Heart right ventricle (tissue), 16 donors: Measurements from ENCODE around the gene FMNL3. TPM values are rescaled to one million over a fixed set of nuclear protein-coding genes. Genes with fewer than 3 reads are reported as not detected.
A peak's percentile ranks its signal among the peaks of the same experiment; 100 is the strongest.

Experiments
- ATAC-seq, 8 donors: fragments of 200-7000 bp; cut with Tn5 transposase; one replicate each; pipeline ENCODE4 v1.9.1; 2020; ENCODE audit warnings: mild to moderate bottlenecking in 8 of 8, moderate library complexity in 8 of 8, moderate number of reproducible peaks in 1 of 8
- DNase-seq, 2 donors: peaks; one replicate each; pipeline ENCODE4 v3.0.0-alpha.2; 2020
- H3K27ac ChIP-seq, 10 donors: fragments of 200-600 bp; sonication (generic) in 2 of 10; one replicate each; pipeline versions ENCODE4 v1.5.0 to v1.8.0; 2020 to 2022; ENCODE audit warnings: mild to moderate bottlenecking in 3 of 10
- H3K27me3 ChIP-seq, 7 donors: fragments of 200-600 bp; one replicate each; pipeline ENCODE4 v1.8.0; 2021 to 2022; ENCODE audit warnings: mild to moderate bottlenecking in 2 of 7
- H3K36me3 ChIP-seq, 9 donors: fragments of 200-600 bp; sonication (generic) in 1 of 9; one replicate each; pipeline versions ENCODE4 v1.5.0 to v1.8.0; 2020 to 2022; ENCODE audit warnings: mild to moderate bottlenecking in 2 of 9
- H3K4me1 ChIP-seq, 9 donors: fragments of 200-600 bp; sonication (generic) in 1 of 9; one replicate each; pipeline versions ENCODE4 v1.5.0 to v1.8.0; 2020 to 2022; ENCODE audit warnings: mild to moderate bottlenecking in 4 of 9
- H3K4me3 ChIP-seq, 10 donors: fragments of 200-600 bp; sonication (generic) in 2 of 10; one replicate each; pipeline versions ENCODE4 v1.5.0 to v1.8.0; 2020 to 2022; ENCODE audit warnings: mild to moderate bottlenecking in 7 of 10, moderate library complexity in 2 of 10
- H3K9me3 ChIP-seq, 11 donors: fragments of 200-600 bp in 10 of 11; sonication (generic) in 2 of 11; one replicate each; pipeline versions ENCODE4 v1.5.0 to v1.8.0; 2013 to 2022; ENCODE audit warnings: mild to moderate bottlenecking in 2 of 11, control low read depth in 1 of 11, moderate library complexity in 1 of 11
- WGBS, 2 donors: extraction: QIAGEN DNeasy Blood & Tissue Kit; methylation state at CpG; one replicate each; pipeline ENCODE4 v1.1.7; 2013; ENCODE audit warnings: inconsistent platforms in 1 of 2; 5-methylcytosine and 5-hydroxymethylcytosine counted together
- intact Hi-C, 10 donors: fragments of 100-400 bp; cut with DNase I; formaldehyde crosslinking; loops; one replicate each; pipeline versions ENCODE4 v1.11.1 to v1.14.2; 2022
- polyA plus RNA-seq, 2 donors: library from polyadenylated mRNA; stranded (reverse); fragments of 200-250 nt; gene quantifications; one replicate each; pipeline ENCODE4 v1.2.3, GENCODE V29; 2013
- total RNA-seq, 10 donors: library from RNA; stranded (reverse); fragmentation: NEBNext Ultra II Directional in 3 of 10; extraction: Animal tissue kit (Norgen Biotek cat#: 25700) in 3 of 10; gene quantifications; one replicate each; pipeline versions ENCODE4 v1.2.1 to v1.2.4, GENCODE V29; 2021 to 2023
- TF ChIP-seq, protein P1 (sequence below), 9 donors: fragments of 200-600 bp; sonication (generic) in 2 of 9; IDR thresholded peaks; one replicate each; pipeline versions ENCODE4 v1.5.0 to v1.8.0; 2021 to 2022; ENCODE audit warnings: antibody characterized with exemption in 9 of 9, mild to moderate bottlenecking in 5 of 9, moderate library complexity in 1 of 9
- donor health status: Arrhythmogenic right ventricular cardiomyopathy.
- donor health status: ischemic (EF 13 %, LVEDD 7.1; RV severe dilation, severe dysfunction).
- donor health status: healthy with polysubstance abuse.
- donor health status: DM: no; HTN: yes; CAD: no.
- donor health status: DM: no; HTN: no; CAD: no.
- donor health status: ischemic (EF 25% LVEDD 6.9; RV normal size, moderate dysfunction).
- donor health status: ischemic (EF 25% LVEDD 5.7; RV mildly dilated, moderate dysfunction).
- donor health status: healthy.
- donor health status: DM: yes; HTN: yes; CAD: no.
- donor health status: Ischemic cardiomyopathy.
- donor health status: ischemic (EF 35%, LVEDD 5.7; RV mildly dilated, moderate dysfunction).
- donor health status: nonischemic (EF 11% LVEDD 7.7; RV severe dilation, severe dysfunction).
- donor health status: DM: yes; HTN: yes; CAD: no.
- donor health status: PGD.
- donor health status: ischemic (EF 29% LVEDD 5.4; RV normal size, mild dysfunction).
- donor health status: nonischemic (EF 23%, LVEDD 6.1; RV moderate dilation, normal function).

FMNL3 gene
- total and polyA plus RNA-seq, 12 donors = 5.7 to 19.6 (median 11.3) TPM

DNA sequence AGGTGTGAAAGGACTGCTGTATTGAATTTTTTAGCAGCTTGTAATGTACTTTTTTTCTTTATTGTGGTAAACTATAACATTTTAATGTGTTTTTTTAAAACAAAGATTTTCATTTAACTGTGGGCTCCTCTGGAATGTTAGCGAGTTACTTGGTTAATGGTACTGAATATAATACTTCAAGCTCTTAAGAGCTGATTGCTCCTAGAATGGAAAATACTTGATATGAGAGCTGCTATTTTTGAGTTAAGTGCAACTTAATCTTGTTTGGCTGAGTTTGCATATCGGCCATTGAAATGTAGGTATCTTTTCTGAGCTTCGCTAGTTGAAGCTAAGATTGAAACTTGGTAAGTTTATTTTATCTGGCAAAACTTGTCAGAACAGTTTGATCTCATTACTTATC is 41.6 kb upstream of the FMNL3 start:
- 28 to 39% methylated on average over 3 of the region's 3 CpGs for WGBS, 2 donors
- H3K27me3 ChIP-seq = no peaks in the 10 kb centered on the region
- H3K4me1 ChIP-seq = peaks cover 8 to 100% (median 100%) of the 10 kb centered on the region in 9 donors
- ATAC-seq (peak in 2 of 8 donors; percentile 39 to 43), DNase-seq (no peak)
- H3K9me3 ChIP-seq = no peaks in the 10 kb centered on the region
- H3K27ac ChIP-seq = peak overlapping the region in 7 of 10 donors; percentile 17 to 70 (median 51)
- intact Hi-C loops = no loop called here
- H3K36me3 ChIP-seq = peaks cover 0 to 70% (median 14%) of the 10 kb centered on the region in 9 donors
- H3K4me3 ChIP-seq = no peak overlapping the region
- TF ChIP-seq, protein P1, sequence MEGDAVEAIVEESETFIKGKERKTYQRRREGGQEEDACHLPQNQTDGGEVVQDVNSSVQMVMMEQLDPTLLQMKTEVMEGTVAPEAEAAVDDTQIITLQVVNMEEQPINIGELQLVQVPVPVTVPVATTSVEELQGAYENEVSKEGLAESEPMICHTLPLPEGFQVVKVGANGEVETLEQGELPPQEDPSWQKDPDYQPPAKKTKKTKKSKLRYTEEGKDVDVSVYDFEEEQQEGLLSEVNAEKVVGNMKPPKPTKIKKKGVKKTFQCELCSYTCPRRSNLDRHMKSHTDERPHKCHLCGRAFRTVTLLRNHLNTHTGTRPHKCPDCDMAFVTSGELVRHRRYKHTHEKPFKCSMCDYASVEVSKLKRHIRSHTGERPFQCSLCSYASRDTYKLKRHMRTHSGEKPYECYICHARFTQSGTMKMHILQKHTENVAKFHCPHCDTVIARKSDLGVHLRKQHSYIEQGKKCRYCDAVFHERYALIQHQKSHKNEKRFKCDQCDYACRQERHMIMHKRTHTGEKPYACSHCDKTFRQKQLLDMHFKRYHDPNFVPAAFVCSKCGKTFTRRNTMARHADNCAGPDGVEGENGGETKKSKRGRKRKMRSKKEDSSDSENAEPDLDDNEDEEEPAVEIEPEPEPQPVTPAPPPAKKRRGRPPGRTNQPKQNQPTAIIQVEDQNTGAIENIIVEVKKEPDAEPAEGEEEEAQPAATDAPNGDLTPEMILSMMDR (IDR thresholded peaks at IDR 0.05) = no peak

DNA sequence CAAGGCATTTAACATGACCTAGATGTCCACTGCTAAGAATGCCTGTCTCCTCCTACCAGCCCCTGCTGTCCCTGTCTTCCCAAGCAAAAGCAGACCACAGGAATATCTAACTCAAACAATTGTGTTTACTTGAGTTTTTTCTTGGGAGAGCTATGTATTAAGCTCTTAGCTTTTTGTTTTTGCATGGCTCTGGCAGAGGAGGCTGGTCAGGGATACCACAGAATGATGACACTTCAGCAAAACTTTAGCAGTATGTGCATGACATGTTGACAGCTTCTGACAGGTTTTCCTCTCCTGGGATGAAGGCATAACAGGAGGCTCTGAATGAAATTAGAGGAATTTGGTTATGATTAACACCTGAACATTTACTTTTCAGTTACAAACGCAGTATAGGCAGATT is 41.1 kb upstream of the FMNL3 start:
- H3K9me3 ChIP-seq = no peaks in the 10 kb centered on the region
- intact Hi-C loops = no loop called here
- peak overlapping the region in 7 of 10 donors; percentile 17 to 70 (median 51) for H3K27ac ChIP-seq
- H3K27me3 ChIP-seq = no peaks in the 10 kb centered on the region
- H3K4me3 ChIP-seq = no peak overlapping the region
- ATAC-seq (peak in 2 of 8 donors; percentile 19 to 21), DNase-seq (no peak)
- TF ChIP-seq, protein P1 (IDR thresholded peaks at IDR 0.05) = no peak
- peaks cover 10 to 100% (median 100%) of the 10 kb centered on the region in 9 donors for H3K4me1 ChIP-seq
- 33 to 37% methylated on average over 1 of the region's 1 CpG for WGBS, 2 donors
- H3K36me3 ChIP-seq = peaks cover 0 to 68% (median 9%) of the 10 kb centered on the region in 9 donors

DNA sequence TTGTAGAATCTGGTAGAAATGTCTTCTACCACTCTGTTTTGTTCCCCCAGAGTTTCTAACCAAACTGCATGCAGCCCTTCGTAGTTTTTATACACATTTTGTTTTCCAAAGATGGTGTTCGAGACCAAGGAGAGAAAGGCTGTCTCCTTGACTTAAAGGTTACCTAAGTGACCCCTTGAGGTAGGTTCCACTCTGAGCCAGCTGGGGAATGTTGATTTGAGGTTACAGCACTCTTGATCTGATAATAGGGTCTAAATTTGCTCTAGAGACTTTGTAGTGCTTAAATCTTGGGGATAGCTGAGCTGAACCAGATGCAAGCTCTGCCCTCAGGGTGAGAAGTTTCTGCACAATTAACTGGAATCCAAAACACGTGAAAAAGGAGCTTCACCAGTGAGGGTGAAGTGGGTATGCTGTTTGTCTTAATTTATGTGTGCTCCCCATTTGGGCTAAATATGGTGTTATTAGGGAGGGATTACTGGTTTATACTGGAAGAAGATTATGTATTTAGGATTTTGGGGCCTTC is 37.2 kb upstream of the FMNL3 start:
- H3K27ac ChIP-seq = peak overlapping the region in 4 of 10 donors; percentile 7 to 91 (median 28)
- H3K27me3 ChIP-seq = no peaks in the 10 kb centered on the region
- TF ChIP-seq, protein P1 (IDR thresholded peaks at IDR 0.05) = no peak
- no peak for ATAC-seq
- 42 to 49% methylated on average over 3 of the region's 3 CpGs for WGBS, 2 donors
- no peak for DNase-seq
- no peaks in the 10 kb centered on the region for H3K9me3 ChIP-seq
- H3K36me3 ChIP-seq = peaks cover 0 to 45% (median 0%) of the 10 kb centered on the region in 9 donors
- H3K4me3 ChIP-seq = peak overlapping the region in 1 of 10 donors; percentile 69
- H3K4me1 ChIP-seq = peaks cover 10 to 77% (median 74%) of the 10 kb centered on the region in 9 donors
- intact Hi-C loops = loop anchor here in 1 of 10 donors (5.0 kb wide), 1 partner anchor 33 kb away; no protein-coding TSS in a partner anchor

DNA sequence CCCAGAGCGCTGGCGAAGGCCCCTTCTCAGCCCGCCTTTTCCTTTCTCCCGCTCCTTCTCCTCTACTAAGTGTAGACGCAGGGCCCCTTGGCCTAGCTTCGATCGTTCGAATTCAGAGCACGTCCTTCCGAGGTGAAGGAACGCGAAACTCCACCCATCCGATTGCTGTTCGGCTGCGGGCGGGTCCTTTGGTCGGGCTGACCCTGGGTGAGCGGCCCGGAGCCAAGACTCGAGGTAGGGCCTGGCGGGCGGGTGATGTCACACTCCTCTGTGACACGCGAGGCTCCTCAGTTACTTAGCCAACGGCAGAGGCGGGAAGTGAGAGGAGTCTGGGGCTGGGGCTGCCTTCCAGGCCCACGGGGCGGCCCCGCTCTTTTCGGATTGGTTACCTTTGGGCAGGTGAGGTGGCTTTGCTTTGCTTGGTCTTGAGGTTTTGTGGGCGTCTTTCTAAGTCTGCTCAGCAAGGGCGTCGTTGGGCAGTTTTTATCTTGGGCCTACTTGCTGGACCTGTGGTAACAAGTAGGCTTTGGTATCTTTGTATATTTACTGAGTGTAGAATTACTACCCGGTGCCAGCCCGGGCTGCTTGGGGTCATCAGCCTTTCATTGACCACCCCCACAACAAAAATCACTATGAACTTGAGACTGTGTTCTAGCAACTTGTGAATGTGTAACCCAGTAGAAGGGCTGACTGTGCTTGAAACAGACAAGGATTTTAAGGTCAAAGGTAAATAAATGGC is 34.8 kb upstream of the FMNL3 start:
- intact Hi-C loops = loop anchor here in 1 of 10 donors (2.0 to 5.0 kb wide), 2 partner anchors 21 to 35 kb away; no protein-coding TSS in a partner anchor
- WGBS, 2 donors = 0 to 1% methylated on average over 35 of the region's 35 CpGs
- H3K4me1 ChIP-seq = peaks cover 10 to 54% (median 50%) of the 10 kb centered on the region in 9 donors

More for the DNA sequence above, 34.8 kb upstream of the FMNL3 start:
- Histone ChIP-seq H3K27me3 (no peaks in the 10 kb centered on the region), H3K27ac (peak overlapping the region; percentile 90 to 99 (median 94)), H3K36me3 (peaks cover 0 to 30% (median 0%) of the 10 kb centered on the region in 9 donors), H3K9me3 (no peaks in the 10 kb centered on the region), H3K4me3 (peak overlapping the region; percentile 61 to 92 (median 69))
- TF ChIP-seq, protein P1 (IDR thresholded peaks at IDR 0.05) = no peak
- DNase-seq (peak; percentile 87 to 90), ATAC-seq (peak; percentile 78 to 89 (median 88))
